Stimulated activated CD4-positive, alpha-beta T cell treated with anti-CD3 and anti-CD28 coated beads, TNF-alpha, amount 100 ng/mL, for 24 hours (primary cell): ENCODE results near the gene PDE8B.

ENCODE experiments used
- DNase-seq, 3 experiments: peaks; one replicate each; pipeline ENCODE4 v3.0.0-alpha.2; 2020; ENCODE audit warnings: low read depth in 3 of 3

Gene PDE8B

DNA sequence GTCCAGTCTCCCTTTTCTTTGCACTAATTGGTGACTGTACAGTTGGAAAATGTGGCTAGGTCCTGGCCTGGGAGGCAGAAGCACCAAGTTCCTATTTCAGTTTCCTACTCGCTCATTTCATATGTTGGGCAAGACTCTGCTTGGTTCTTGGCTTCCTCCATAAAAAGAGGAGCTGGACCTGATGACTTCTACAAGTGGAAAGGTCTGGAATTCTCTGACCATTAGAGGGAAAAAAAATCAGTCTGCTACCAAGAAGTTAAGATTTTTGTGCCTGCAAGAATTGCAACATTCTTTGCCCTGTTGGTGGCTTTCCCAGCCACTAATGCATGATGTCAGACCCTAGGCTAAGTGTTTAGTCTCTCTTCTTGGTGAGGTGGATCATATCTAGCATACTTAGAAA is 190.2 kb downstream of the PDE8B start:
- no peak for DNase-seq

- DNase-seq = no peak
Measured at GRCh38 chr5:77402796-77403195, 192.3 kb downstream of the PDE8B start.

- DNase-seq = no peak
Measured at GRCh38 chr5:77407152-77407551, 196.7 kb downstream of the PDE8B start.

DNA sequence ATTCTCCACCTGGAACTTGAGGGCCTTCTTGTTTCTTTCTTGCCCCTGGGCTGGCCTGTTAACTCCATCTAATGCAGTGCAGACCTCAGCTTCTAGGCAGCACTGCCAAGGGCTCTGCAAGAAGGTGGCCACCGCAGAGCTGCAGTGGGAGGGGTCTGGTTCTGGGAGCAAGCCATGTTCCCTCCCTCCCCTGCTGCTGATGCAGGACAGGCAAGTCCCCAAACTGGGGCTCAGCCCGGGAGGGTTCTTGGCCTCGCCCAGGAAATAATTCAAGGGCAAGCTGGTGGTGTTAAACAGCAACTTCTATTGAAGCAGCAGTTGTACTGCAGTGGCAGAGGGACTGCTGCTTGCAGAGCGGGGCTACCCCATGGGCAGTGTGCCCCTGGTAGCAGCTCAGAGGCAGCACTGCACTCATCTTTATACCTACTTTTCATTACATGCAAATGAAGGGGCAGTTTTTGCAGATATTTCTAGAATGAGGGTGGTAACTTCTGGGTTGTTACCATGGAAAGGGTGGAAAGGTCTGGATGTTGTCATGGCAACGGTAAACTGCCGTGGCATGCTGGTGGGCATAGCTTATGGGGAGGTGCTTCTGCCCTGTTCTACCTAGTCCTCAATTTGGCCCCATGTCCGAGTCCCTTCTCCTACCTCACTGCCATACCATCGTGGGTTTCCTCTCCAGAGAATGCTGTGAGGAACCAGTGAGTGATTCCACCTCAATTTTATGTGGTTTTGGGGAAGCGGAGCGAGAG is 199.6 kb downstream of the PDE8B start:
- DNase-seq = no peak

DNA sequence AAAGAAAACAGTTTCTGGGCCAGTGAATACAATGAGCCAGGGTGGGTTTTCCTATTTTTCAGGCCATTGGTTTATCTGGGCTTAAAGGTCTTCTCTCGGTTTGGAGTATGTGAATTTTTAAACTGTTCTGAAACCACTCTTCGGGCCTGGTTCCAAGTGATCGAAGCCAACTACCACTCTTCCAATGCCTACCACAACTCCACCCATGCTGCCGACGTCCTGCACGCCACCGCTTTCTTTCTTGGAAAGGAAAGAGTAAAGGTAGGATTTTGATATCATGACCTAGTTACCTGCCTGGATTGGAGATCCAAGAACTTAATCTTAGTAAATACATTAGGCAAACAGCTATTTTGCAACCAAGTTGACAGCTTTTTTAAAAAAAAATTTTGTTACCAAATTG is 202.6 kb downstream of the PDE8B start:
- no peak for DNase-seq

DNA sequence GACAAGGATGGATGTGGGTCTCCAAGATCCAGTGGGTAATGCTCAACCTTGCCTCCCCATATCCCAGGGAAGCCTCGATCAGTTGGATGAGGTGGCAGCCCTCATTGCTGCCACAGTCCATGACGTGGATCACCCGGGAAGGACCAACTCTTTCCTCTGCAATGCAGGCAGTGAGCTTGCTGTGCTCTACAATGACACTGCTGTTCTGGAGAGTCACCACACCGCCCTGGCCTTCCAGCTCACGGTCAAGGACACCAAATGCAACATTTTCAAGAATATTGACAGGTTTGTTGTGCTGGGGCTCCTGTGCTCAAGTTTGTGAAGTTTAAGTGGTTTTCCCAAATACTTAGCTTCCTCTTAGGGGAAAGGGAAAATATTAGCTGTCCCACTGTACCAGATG is 207.7 kb downstream of the PDE8B start:
- no peak for DNase-seq

GRCh38 chr5:77418601-77419581 is 208.4 kb downstream of the PDE8B start:
- DNase-seq = no peak

DNA sequence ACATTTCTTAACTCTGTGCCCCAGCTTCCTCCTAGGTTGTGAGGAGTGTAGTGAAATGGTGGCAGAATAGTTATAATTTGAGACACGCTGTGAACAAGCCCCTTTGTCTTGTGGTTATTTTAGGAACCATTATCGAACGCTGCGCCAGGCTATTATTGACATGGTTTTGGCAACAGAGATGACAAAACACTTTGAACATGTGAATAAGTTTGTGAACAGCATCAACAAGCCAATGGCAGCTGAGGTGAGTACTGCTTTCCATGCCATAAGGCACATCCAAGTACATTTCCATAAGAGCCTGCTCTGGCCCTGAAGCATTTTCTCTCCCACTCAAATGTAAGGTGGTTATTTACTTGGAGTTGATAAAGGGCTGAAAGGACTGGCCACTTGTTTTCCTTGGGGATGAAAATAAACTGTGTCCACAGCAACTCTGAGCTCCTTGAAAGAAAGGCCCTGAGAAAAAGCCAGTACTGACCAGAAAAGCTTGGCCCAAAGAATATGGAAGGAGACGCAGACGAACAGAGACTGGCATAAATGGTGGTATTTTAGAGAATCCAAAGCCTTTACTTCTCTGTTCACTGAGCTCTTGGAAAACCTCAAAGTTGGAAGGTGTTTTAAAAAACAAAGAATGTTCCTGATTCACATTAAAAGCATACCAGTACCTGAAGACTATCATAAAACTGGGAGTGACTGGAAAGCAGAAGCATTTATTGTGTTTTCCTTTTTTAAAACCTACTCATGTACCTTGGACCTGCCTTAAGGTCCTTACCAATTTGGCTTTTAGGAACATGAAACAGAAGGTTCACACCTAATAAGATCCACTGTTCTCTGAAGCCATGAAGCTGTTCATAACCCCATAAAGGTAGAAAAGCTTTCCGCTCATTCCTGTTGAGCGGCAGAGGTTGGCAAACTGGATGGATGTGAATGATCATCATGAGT is 209.4 kb downstream of the PDE8B start:
- DNase-seq = no peak

GRCh38 chr5:77420940-77421339 is 210.5 kb downstream of the PDE8B start:
- no peak for DNase-seq

DNA sequence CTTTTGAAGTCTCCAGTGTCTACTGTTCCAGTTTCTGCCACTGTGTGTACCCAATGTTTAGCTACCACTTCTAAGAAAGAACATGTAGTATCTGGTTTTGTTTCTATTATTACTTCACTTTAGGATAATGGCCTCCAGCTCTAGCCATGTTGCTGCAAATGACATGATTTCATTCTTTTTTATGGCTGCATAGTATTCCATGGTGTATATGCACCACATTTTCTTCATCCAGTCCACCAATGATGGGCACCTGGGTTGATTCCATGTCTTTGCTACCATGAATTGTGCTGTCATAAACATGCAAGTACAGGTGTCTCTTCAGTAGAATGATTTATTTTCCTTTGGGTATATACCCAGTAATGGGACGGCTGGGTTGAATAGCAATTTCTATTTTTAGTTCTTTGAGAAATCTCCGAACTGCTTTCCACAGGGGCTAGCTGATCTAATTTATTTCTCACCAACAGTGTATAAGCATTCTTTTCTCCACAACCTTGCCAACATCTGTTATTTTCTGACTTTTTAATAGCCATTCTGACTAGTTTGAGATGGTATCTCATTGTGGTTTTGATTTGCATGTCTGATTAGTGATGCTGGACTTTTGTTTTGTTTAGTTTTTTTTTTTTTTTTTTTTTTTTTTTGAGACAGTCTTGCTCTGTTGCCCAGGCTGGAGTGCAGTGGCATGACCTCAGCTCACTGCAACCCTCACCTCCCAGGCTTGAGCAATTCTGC is 212.7 kb downstream of the PDE8B start:
- DNase-seq = no peak

DNA sequence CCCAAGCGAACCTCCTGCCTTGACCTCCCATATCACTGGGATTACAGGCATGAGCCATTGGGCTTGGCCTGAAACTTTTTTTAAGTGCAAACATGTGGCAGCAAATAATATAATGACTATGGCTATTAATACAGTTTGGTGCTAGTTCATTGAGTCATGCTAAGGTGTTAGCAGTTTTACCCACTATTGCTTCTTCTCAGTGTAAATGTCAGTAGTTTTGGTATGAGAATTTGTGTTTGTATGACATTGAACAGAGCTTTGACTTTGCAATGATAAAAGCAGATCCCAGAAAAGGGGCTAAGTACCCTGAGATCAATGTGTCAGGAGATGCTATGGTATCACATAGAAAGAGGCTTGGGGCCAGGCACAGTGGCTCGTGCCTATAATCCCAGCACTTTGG is 214.4 kb downstream of the PDE8B start:
- DNase-seq = no peak

DNA sequence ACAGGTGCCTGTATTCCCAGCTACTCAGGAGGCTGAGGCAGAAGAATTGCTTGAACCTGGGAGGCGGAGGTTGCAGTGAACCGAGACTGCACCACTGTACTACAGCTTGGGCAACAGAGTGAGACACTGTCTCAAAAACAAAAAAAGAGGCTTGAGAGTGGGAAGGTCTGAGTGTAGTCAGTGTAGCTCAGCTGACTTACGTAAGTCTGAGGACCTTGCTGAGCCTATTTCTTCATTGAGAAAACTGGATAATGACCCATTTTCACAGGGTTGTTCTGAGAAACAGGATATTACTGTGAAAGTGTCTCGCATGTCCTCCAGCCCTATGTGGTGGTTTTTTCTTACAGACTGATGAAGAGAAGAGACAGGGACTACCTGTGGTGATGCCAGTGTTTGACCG is 214.9 kb downstream of the PDE8B start:
- no peak for DNase-seq

GRCh38 chr5:77425998-77426659 is 215.6 kb downstream of the PDE8B start:
- DNase-seq = no peak

GRCh38 chr5:77426670-77427069 is 216.2 kb downstream of the PDE8B start:
- DNase-seq = no peak

DNA sequence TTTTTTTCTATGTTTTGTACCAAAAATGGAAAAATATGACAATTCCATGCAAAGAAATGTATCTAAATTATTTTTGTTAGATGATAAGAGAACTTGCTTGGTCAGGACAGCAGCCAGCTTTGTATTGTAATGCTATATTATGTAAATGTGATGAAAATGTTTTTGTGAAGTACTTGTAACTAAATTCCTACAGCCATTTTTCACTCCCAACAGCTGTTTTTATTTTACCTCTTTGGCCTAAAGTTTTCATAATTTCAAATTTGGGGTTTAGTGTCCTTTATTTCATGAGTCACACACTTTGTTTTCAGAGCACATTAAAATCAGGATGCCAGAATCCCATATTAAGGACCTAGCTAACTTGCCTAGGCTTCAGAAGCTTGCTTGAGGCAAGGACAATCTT is 217.5 kb downstream of the PDE8B start:
- no peak for DNase-seq

- DNase-seq = no peak
Measured at GRCh38 chr5:77428526-77428925, 218.0 kb downstream of the PDE8B start.

DNA sequence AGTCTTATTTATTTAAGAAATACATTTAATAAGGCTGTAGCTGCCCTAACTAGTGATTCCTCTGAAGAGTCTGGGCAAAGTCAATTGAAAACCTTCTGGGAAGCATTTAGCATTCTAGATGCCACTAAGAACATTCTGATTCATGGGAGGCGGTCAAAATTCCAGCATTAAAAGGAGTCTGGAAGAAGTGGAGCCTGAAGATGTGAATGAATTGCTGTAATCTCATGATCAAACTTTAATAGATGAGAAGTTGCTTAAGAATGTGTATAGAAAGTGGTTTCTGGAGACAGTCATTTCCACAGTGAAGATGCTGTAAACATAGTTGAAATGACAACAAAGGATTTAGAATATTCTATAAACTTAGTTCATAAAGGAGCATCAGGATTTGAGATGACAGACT is 220.2 kb downstream of the PDE8B start:
- DNase-seq = no peak

DNA sequence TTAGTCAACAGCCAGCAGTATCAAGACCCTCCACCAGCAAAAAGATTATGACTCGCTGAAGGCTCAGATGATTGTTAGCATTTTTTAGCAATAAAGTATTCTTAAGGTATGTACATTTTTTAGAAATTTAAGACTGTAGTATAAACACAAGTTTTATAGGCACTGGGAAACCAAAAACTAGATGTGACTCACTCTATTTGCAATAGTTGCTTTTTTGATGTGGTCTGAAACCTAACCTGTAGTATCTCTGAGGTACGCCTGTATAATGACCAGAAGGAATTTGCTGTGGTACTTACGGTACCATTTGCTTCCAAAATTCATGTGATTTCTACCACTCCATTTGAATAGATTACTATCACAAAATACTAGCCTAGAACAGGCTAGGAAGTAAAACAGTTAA is 220.8 kb downstream of the PDE8B start:
- DNase-seq = no peak

DNA sequence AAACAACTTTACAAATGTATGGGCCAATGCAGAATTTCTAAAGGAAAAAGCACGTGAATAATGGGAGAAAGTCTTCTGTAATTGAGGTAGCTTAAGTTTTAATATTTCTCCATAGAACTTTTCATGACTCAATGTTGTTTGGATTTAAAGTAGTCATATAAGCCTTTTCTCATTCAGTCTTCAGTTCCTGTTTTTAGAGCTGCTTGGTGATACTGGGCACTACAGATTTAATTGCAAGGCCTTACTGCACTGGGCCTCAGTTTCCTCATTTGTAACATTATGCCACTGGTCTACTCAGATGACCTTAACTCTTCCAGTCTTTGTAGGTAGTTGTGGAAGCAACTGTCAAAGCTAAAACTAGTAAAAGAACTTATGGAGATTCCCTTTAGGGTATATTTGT is 221.2 kb downstream of the PDE8B start:
- no peak for DNase-seq

DNA sequence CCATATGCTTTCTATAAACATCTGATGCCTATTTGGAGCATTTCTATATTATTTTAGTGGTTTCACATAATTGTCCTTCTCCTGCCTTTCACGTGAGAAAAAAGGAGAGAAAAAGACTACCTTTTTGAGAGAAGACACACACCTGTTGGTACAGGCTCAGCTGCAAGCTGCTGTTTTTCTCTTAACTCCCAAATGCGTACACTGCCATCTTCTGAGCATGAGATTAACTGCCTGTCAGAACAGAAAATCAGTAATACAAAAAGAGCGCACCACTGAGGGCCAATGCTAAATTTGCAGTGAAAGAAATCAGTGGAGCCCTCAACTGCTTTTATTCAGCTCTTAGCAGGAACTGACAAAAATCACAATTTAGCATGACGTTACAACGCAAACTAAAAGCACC is 226.7 kb downstream of the PDE8B start:
- no peak for DNase-seq

GRCh38 chr5:77438071-77438470 is 227.6 kb downstream of the PDE8B start:
- no peak for DNase-seq
